ENCODE data around the gene RGMB. TPM values are rescaled to one million over a fixed set of nuclear protein-coding genes. Genes with fewer than 3 reads are reported as not detected.

Gene RGMB
- polyA plus RNA-seq, 1 donor (not counting 4 experiments of a cell fraction or from before 2014, with no cell fraction given) = 16.3 TPM

- no peak overlapping the region for H2AFZ ChIP-seq (ENCODE audit: control insufficient read depth, low read length)
- H3K9ac ChIP-seq (ENCODE audit: control insufficient read depth, extremely low read depth, insufficient read depth, low read length) = no peak overlapping the region
Measured at GRCh38 chr5:98804066-98804465, 30.6 kb downstream of the RGMB start.

DNA sequence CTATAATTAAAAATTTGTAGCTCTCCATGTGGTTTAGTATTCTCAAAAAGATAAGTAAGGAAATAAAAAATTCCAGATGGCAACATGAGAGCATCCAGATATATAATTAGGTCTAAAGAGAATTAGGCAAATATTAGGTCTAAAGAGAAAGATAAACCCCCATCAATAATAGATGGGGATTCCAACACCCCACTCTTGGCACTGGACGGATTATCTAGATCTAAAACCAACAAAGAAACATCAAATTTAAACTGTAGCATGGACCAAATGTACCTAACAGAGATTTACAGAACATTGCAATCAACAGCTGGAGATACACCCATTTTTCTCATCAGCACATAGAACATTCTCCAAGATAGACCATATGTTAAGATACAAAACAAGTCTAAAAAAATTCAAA, 31.6 kb downstream of the RGMB start:
- no peak overlapping the region for H3K27ac ChIP-seq (ENCODE audit: control insufficient read depth, insufficient read depth, low read length)
- H3K4me1 ChIP-seq (ENCODE audit: control insufficient read depth, extremely low read depth, insufficient read depth, low read length) = peaks cover 2% of the 10 kb centered on the region
- DNase-seq (ENCODE audit: low read depth, low spot score) (no peak), FAIRE-seq (no peak)
- H3K9me3 ChIP-seq (ENCODE audit: control insufficient read depth, low read depth, low read length) = peaks cover 4% of the 10 kb centered on the region
- no peak overlapping the region for H3K4me3 ChIP-seq (ENCODE audit: control insufficient read depth in 2 of 3, extremely low read depth in 1 of 3, insufficient read depth in 2 of 3, low read depth in 1 of 3, low read length in 3 of 3)
- dilution Hi-C loops (cut with MboI; ENCODE audit: extremely low pct_ligation_motif_present, low sequenced_read_pairs) = no loop called here
- no peaks in the 10 kb centered on the region for H3K79me2 ChIP-seq (ENCODE audit: control insufficient read depth, insufficient read depth, low read length)
- no peak overlapping the region for H3K4me2 ChIP-seq (ENCODE audit: control insufficient read depth, extremely low read depth, insufficient read depth, low read depth, low read length)
- TF ChIP-seq CTCF (optimal IDR thresholded peaks at IDR 0.05 in 1 of 3, IDR thresholded peaks at IDR 0.05 in 1 of 3, conservative IDR thresholded peaks at IDR 0.05 in 1 of 3; ENCODE audit: extremely low read depth in 1 of 3, insufficient read depth in 2 of 3, low read length in 3 of 3) (no peak), EZH2 (IDR thresholded peaks at IDR 0.05; ENCODE audit: low read length) (no peak)
- H3K27me3 ChIP-seq (ENCODE audit: control insufficient read depth, extremely low read depth, insufficient read depth, low read length) = no peaks in the 10 kb centered on the region
- no peak overlapping the region for H3K9ac ChIP-seq (ENCODE audit: control insufficient read depth, extremely low read depth, insufficient read depth, low read length)
- no peaks in the 10 kb centered on the region for H4K20me1 ChIP-seq (ENCODE audit: control insufficient read depth, extremely low read depth, insufficient read depth, low read length)
- no peaks in the 10 kb centered on the region for H3K36me3 ChIP-seq (ENCODE audit: control insufficient read depth in 2 of 2, extremely low read depth in 1 of 2, insufficient read depth in 2 of 2, low read length in 2 of 2)
- no peaks in the 10 kb centered on the region for H3K9me1 ChIP-seq (ENCODE audit: control insufficient read depth, extremely low read depth, insufficient read depth, low read length)
- no peak overlapping the region for H2AFZ ChIP-seq (ENCODE audit: control insufficient read depth, low read length)

More at GRCh38 chr5:98804066-98804465, 30.6 kb downstream of the RGMB start:
- H3K9me3 ChIP-seq (ENCODE audit: control insufficient read depth, low read depth, low read length) = peaks cover 4% of the 10 kb centered on the region
- H3K36me3 ChIP-seq (ENCODE audit: control insufficient read depth in 2 of 2, extremely low read depth in 1 of 2, insufficient read depth in 2 of 2, low read length in 2 of 2) = no peaks in the 10 kb centered on the region
- H3K79me2 ChIP-seq (ENCODE audit: control insufficient read depth, insufficient read depth, low read length) = no peaks in the 10 kb centered on the region
- H3K27me3 ChIP-seq (ENCODE audit: control insufficient read depth, extremely low read depth, insufficient read depth, low read length) = no peaks in the 10 kb centered on the region
- dilution Hi-C loops (cut with MboI; ENCODE audit: extremely low pct_ligation_motif_present, low sequenced_read_pairs) = no loop called here
- TF ChIP-seq CTCF (optimal IDR thresholded peaks at IDR 0.05 in 1 of 3, IDR thresholded peaks at IDR 0.05 in 1 of 3, conservative IDR thresholded peaks at IDR 0.05 in 1 of 3; ENCODE audit: extremely low read depth in 1 of 3, insufficient read depth in 2 of 3, low read length in 3 of 3) = no peak
- no peak for TF ChIP-seq EZH2 (IDR thresholded peaks at IDR 0.05; ENCODE audit: low read length)
- DNase-seq (ENCODE audit: low read depth, low spot score) (no peak), FAIRE-seq (no peak)
- H3K27ac ChIP-seq (ENCODE audit: control insufficient read depth, insufficient read depth, low read length) = no peak overlapping the region
- H4K20me1 ChIP-seq (ENCODE audit: control insufficient read depth, extremely low read depth, insufficient read depth, low read length) = no peaks in the 10 kb centered on the region
- H3K4me1 ChIP-seq (ENCODE audit: control insufficient read depth, extremely low read depth, insufficient read depth, low read length) = peaks cover 2% of the 10 kb centered on the region
- H3K4me3 ChIP-seq (ENCODE audit: control insufficient read depth in 2 of 3, extremely low read depth in 1 of 3, insufficient read depth in 2 of 3, low read depth in 1 of 3, low read length in 3 of 3) = no peak overlapping the region
- H3K9me1 ChIP-seq (ENCODE audit: control insufficient read depth, extremely low read depth, insufficient read depth, low read length) = no peaks in the 10 kb centered on the region
- no peak overlapping the region for H3K4me2 ChIP-seq (ENCODE audit: control insufficient read depth, extremely low read depth, insufficient read depth, low read depth, low read length)

Measured in keratinocyte (primary cell).